ENCODE data around the gene MAGI1.

DNA sequence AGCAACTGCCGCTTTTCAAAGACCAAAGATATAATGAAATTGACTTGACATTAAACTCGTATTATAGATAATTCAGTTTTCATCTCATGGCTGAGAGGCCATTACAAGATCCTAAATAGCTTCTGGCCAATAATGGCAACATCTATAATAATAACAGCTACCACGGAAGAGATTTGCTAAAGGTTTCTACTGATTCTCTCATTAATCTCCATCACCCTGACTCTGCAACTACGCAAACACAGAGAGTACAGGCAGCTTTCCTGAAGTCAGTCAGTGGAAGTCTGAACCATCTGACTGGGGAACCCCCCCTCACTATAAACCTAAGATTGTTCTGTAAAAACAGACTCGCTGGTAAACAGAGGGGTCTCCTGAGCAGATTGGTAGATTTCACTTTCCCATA, 257.1 kb downstream of the MAGI1 start:
- TF ChIP-seq GATA2 (IDR thresholded peaks at IDR 0.05; ENCODE audit: low read depth, low read length): no peak
- no peak for TF ChIP-seq GATA3 (IDR thresholded peaks at IDR 0.05; ENCODE audit: low read depth, low read length)

All from SH-SY5Y (cell line).